ENCODE results near the gene KLHL26.

Gene KLHL26

DNA sequence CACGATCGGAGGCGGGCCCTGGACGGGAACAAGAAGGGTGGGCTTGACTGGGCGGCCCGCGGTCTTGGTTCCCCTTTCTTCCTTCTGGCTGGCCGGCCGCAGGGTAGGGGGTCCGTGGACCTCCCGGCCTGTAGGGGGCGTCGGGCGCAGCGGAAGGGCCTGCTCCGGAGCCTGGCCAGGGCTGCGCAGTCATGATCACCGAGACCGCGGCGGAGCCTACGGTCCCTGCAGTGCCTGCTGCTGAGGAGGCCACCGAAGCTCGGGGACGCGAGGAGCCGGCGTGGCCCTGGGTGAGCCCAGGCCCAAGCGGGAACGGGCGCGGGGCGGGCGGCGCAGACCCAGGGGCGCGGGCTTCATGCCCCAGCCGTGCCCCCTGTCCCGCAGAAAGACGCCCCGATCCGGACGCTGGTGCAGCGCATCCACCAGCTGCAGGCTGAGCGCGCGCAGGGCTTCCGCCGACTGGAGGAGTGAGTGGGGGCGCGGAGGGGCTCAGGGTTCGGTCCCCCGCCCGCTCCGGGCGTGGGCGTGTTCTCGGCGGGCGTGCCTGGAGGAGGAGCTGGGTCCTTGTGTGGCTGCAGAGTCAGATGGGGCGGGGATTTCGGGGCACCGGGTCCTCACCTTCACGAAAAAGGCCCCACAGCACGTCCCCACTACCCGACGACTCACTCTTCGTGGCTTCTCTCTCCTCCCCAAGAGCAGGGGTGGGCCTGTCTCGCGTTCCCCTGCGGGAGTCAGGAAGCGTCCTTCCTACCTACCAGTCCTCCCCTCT, 48.0 kb upstream of the KLHL26 start, which contains the start of gene REX1BD (continued):
- TF ChIP-seq ZNF76 (tag by site-specific recombination; IDR thresholded peaks at IDR 0.05; ENCODE audit: borderline replicate concordance, low read depth) (peak; percentile 66; the same call in 1 of the 2 replicates), ZNF138 (tag by site-specific recombination; IDR thresholded peaks at IDR 0.05; ENCODE audit: borderline replicate concordance) (no peak), ZFP69B (tag by site-specific recombination; IDR thresholded peaks at IDR 0.05) (peak; percentile 67; the same call in 1 of the 2 replicates), ZNF391 (tag by site-specific recombination; IDR thresholded peaks at IDR 0.05; ENCODE audit: borderline replicate concordance, low read depth) (peak; percentile 90), ZNF24 (tag by site-specific recombination; IDR thresholded peaks at IDR 0.05) (peak; percentile 82), ZNF394 (tag by site-specific recombination; IDR thresholded peaks at IDR 0.05; ENCODE audit: borderline replicate concordance) (peak; percentile 75), ZNF37A (tag by site-specific recombination; IDR thresholded peaks at IDR 0.05) (no peak), ZNF664 (tag by site-specific recombination; IDR thresholded peaks at IDR 0.05) (no peak), ZNF529 (tag by site-specific recombination; IDR thresholded peaks at IDR 0.05; ENCODE audit: insufficient replicate concordance) (no peak), ZNF670 (tag by site-specific recombination; IDR thresholded peaks at IDR 0.05; ENCODE audit: low read depth) (no peak), ZNF843 (tag by site-specific recombination; IDR thresholded peaks at IDR 0.05) (peak; percentile 73), ZNF174 (tag by site-specific recombination; IDR thresholded peaks at IDR 0.05) (no peak), HOXC10 (CRISPR knock-in tag; IDR thresholded peaks at IDR 0.05) (0 out of 2 replicates have a peak, but pooled peaks have one; percentile 63), ZNF335 (tag by site-specific recombination; conservative IDR thresholded peaks at IDR 0.05) (peak; percentile 97; the same call in 1 of the 2 replicates), ZNF311 (tag by site-specific recombination; IDR thresholded peaks at IDR 0.05; ENCODE audit: borderline replicate concordance) (no peak), ZNF146 (tag by site-specific recombination; IDR thresholded peaks at IDR 0.05) (peak; percentile 35; the same call in 1 of the 2 replicates), ZNF221 (tag by site-specific recombination; IDR thresholded peaks at IDR 0.05; ENCODE audit: borderline replicate concordance) (no peak), ZNF157 (tag by site-specific recombination; IDR thresholded peaks at IDR 0.05) (no peak), ZNF621 (tag by site-specific recombination; IDR thresholded peaks at IDR 0.05) (no peak), ZBTB48 (tag by site-specific recombination; IDR thresholded peaks at IDR 0.05) (peak; percentile 99), ZNF274 (IDR thresholded peaks at IDR 0.05; ENCODE audit: low read length) (no peak), ZNF274 (tag by site-specific recombination; IDR thresholded peaks at IDR 0.05; ENCODE audit: borderline replicate concordance) (no peak), ZBTB17 (tag by site-specific recombination; IDR thresholded peaks at IDR 0.05) (peak; percentile 99), WT1 (tag by site-specific recombination; IDR thresholded peaks at IDR 0.05) (peak; percentile 42)
- TF ChIP-seq, protein P1, sequence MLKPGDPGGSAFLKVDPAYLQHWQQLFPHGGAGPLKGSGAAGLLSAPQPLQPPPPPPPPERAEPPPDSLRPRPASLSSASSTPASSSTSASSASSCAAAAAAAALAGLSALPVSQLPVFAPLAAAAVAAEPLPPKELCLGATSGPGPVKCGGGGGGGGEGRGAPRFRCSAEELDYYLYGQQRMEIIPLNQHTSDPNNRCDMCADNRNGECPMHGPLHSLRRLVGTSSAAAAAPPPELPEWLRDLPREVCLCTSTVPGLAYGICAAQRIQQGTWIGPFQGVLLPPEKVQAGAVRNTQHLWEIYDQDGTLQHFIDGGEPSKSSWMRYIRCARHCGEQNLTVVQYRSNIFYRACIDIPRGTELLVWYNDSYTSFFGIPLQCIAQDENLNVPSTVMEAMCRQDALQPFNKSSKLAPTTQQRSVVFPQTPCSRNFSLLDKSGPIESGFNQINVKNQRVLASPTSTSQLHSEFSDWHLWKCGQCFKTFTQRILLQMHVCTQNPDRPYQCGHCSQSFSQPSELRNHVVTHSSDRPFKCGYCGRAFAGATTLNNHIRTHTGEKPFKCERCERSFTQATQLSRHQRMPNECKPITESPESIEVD (tag by site-specific recombination; IDR thresholded peaks at IDR 0.05), result no peak
- TF ChIP-seq, protein P2, sequence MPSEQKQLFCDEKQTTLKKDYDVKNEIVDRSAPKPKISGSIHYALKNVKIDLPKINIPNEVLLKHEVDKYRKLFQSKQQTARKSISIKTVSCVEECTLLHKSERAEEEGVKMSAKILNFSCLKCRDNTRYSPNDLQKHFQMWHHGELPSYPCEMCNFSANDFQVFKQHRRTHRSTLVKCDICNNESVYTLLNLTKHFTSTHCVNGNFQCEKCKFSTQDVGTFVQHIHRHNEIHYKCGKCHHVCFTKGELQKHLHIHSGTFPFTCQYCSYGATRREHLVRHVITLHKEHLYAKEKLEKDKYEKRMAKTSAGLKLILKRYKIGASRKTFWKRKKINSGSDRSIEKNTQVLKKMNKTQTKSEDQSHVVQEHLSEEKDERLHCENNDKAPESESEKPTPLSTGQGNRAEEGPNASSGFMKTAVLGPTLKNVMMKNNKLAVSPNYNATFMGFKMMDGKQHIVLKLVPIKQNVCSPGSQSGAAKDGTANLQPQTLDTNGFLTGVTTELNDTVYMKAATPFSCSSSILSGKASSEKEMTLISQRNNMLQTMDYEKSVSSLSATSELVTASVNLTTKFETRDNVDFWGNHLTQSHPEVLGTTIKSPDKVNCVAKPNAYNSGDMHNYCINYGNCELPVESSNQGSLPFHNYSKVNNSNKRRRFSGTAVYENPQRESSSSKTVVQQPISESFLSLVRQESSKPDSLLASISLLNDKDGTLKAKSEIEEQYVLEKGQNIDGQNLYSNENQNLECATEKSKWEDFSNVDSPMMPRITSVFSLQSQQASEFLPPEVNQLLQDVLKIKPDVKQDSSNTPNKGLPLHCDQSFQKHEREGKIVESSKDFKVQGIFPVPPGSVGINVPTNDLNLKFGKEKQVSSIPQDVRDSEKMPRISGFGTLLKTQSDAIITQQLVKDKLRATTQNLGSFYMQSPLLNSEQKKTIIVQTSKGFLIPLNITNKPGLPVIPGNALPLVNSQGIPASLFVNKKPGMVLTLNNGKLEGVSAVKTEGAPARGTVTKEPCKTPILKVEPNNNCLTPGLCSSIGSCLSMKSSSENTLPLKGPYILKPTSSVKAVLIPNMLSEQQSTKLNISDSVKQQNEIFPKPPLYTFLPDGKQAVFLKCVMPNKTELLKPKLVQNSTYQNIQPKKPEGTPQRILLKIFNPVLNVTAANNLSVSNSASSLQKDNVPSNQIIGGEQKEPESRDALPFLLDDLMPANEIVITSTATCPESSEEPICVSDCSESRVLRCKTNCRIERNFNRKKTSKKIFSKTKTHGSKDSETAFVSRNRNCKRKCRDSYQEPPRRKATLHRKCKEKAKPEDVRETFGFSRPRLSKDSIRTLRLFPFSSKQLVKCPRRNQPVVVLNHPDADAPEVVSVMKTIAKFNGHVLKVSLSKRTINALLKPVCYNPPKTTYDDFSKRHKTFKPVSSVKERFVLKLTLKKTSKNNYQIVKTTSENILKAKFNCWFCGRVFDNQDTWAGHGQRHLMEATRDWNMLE (tag by site-specific recombination; conservative IDR thresholded peaks at IDR 0.05; ENCODE audit: low read depth), result 0 out of 2 replicates have a peak, but pooled peaks have one; percentile 39
- TF ChIP-seq, protein P3, sequence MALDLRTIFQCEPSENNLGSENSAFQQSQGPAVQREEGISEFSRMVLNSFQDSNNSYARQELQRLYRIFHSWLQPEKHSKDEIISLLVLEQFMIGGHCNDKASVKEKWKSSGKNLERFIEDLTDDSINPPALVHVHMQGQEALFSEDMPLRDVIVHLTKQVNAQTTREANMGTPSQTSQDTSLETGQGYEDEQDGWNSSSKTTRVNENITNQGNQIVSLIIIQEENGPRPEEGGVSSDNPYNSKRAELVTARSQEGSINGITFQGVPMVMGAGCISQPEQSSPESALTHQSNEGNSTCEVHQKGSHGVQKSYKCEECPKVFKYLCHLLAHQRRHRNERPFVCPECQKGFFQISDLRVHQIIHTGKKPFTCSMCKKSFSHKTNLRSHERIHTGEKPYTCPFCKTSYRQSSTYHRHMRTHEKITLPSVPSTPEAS (tag by site-specific recombination; IDR thresholded peaks at IDR 0.05), result peak; percentile 30
- TF ChIP-seq, protein P4, sequence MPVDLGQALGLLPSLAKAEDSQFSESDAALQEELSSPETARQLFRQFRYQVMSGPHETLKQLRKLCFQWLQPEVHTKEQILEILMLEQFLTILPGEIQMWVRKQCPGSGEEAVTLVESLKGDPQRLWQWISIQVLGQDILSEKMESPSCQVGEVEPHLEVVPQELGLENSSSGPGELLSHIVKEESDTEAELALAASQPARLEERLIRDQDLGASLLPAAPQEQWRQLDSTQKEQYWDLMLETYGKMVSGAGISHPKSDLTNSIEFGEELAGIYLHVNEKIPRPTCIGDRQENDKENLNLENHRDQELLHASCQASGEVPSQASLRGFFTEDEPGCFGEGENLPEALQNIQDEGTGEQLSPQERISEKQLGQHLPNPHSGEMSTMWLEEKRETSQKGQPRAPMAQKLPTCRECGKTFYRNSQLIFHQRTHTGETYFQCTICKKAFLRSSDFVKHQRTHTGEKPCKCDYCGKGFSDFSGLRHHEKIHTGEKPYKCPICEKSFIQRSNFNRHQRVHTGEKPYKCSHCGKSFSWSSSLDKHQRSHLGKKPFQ (tag by site-specific recombination; IDR thresholded peaks at IDR 0.05), result peak; percentile 52
- TF ChIP-seq, protein P5, sequence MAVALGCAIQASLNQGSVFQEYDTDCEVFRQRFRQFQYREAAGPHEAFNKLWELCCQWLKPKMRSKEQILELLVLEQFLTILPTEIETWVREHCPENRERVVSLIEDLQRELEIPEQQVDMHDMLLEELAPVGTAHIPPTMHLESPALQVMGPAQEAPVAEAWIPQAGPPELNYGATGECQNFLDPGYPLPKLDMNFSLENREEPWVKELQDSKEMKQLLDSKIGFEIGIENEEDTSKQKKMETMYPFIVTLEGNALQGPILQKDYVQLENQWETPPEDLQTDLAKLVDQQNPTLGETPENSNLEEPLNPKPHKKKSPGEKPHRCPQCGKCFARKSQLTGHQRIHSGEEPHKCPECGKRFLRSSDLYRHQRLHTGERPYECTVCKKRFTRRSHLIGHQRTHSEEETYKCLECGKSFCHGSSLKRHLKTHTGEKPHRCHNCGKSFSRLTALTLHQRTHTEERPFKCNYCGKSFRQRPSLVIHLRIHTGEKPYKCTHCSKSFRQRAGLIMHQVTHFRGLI (tag by site-specific recombination; IDR thresholded peaks at IDR 0.05), result no peak; the same call in none of the 2 replicates

Measured in HEK293 (cell line).